Effector CD8-positive, alpha-beta T cell (primary cell): Measurements from ENCODE around the gene ARHGAP12.

Experiments used
- DNase-seq: peaks from one replicate; lab custom pipeline; 2025; lab: John Stamatoyannopoulos, UW

Gene ARHGAP12

DNA sequence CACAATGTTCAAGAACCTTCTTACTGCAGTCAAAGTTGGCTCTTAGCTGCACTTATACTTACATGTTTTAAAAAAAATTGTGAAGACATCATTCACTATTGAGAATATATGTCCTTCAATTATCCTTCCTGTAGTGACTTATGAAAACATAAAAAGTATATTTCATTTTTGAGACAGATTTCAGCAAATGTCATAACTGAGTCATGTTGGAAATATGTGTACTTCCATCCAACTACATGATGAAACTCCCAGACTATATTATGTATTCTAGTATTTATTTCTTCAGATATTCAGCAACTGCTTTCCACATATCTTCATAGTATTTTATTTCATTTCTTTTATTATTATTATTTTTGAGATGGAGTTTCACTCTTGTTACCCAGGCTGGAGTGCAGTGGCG lies 160.2 kb downstream of the ARHGAP12 start:
- no peak for DNase-seq

DNA sequence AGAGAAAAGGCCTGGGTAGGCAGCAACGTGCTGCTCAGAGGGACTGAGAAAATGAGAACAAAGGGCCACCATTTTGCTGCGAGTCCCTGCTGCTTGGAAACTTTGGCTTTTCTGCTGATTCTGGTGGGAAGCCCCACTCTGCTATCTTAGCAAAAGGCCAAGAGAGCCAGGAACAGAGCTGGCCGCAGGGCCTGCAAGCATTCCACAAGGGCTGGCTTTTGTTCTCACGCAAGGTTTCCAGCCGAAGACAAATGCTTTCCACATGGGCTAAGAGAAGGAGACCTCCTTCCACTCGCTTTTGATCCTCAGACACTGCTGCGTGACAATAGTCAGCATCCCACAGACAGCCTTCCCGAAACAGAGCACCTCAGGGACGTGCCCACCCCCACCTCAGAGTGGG lies 163.1 kb downstream of the ARHGAP12 start:
- DNase-seq = no peak

DNA sequence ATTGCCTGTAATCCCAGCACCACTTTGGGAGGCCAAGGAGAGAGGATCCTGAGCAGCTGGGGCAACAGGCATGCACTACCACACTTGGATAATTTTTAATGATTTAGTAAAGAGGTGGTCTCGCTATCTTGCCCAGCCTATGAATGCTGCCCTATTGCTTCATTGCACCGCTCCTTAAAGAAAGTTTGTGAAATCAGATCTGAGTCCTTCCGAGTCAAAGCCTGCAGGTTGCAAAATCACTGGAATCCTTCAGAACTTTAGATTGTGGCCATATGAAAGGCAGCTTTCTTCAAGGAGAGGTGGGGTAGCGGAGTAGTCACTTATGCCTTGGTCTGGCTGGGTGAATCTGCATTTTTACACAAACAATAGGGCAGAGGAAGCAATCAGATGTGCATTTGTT lies 166.3 kb downstream of the ARHGAP12 start:
- no peak for DNase-seq

DNA sequence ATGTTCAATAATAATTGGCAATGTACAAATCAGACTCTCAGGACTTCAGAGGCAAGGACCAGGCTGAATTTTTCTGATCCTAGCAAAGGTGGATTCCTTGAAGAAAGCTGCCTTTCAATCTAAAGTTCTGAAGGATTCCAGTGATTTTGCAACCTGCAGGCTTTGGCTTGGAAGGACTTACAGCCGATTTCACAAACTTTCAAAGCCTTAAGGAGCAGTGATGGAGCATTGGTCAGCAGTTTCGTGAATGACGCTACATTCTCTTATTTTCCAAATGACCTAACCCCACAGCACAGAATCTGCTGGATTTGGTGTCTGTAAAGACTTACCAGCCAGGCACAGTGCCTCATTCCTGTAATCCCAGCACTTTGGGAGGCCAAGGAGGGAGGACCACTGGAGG lies 167.5 kb downstream of the ARHGAP12 start:
- DNase-seq = no peak

- DNase-seq = no peak
These were observed 168.0 kb downstream of the ARHGAP12 start for GRCh38 chr10:31760674-31761081.

DNA sequence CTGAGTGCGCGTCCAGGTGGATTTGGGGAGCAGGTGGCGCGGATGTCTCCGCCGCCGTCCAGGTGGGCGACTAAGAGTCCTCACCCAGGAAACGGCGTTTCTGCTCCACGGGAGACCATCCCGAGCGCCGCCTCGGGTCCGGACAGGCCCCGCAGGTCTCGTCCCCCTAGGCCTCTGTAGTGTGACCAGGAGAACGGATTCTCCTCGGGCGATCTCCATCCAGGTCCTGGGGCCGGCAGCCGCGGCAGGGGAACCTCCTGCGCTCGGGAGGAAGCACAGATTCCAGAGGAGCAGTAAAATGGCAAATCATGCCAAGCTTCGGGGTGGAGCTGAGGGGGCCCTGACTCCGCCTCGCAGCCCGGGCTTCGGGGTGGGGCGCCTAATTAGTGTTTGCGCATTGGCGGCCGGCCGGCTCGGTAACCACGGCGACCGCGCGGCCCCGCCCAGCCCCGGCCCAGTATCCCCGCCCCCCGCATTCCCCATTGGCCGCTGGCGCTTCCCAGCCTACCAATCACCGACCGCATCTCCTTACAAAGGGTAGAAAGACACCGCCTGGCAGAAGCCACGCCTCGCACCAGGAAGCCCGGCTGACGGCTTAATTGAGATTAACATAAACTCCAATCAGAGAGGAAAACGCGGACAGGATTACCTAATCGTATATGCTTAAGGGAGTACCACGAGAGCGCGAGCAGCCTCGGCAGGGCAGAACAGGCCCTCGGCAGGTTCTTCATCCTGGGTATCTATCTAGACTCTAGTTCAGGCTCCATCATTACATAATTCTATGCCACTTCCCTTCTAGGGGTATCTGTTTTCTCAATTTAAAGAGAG lies 168.6 kb downstream of the ARHGAP12 start:
- peak; percentile 94 for DNase-seq

DNA sequence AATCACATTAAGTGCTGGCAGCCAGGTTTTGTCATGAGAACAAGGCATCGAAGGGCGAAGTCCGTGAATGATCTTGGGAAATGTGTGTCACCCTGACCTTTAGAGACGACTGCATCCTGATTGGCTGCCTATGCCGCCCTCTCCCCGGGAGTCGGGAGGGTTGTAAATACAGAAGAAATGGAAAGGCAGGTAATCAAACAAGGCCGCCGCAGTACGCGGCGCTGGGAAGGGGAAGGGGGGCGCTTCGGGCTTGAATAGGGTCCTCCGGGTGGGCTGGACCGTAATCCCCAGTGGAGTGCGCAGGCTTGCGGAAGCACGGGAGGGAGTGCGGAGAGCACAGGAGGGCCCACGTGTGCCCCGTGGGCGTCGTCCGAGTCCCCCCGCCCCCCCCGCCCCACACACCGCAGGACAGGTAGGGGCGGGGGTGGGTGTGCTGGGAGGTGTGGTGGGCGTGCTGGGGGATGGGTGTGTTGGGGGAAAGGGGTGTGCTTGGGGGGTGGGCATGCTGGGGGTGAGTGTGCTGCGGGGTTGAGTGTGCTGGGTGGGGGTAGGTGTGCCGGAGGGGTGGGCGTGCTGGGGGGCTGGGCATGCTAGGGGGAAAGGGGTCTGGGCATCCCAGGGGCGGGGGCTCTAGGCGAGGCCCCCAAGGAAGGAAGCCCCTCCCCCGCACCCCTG lies 169.4 kb downstream of the ARHGAP12 start:
- DNase-seq = peak; percentile 31

DNA sequence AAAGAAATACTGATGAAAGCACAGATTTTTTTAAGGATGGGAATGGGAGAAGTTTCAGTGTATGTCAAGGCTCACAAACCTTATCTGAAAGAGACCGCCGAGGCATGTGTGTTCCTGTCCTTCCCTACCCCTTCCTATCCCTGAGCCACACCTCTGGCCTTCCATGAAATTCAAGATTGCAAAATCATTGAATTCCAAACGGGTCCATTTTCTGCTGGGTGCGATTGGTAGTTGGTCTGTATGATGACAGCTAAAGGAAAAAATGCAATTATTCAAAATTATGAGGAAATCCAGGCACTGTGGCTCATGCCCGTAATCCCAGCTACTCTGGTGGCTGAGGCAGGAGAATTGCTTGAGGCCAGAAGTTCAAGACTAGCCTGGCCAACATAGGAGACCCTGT lies 170.1 kb downstream of the ARHGAP12 start:
- DNase-seq = no peak

DNA sequence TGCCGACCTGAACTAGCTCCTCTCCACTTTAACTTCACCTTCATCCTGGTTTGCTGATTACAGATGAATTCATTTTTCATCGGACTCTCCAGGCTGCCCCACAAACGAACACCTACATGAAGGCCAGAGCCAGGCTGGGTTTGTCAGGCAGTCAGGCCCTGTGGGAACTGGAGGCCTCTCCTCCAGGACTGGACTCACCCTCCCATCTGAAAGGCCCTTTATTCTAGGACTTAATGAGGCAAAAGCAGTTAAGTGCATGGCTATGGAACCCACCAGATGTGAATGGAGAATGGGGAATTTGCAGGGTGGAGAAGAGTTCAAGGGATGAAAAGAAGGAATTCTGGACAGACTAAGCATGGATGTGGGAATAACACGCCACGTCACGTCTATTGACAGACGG lies 170.8 kb downstream of the ARHGAP12 start:
- DNase-seq = no peak

- DNase-seq = no peak
These were observed 171.2 kb downstream of the ARHGAP12 start for GRCh38 chr10:31757386-31757791.

- DNase-seq = no peak
These were observed 171.9 kb downstream of the ARHGAP12 start for GRCh38 chr10:31756729-31757110.

DNA sequence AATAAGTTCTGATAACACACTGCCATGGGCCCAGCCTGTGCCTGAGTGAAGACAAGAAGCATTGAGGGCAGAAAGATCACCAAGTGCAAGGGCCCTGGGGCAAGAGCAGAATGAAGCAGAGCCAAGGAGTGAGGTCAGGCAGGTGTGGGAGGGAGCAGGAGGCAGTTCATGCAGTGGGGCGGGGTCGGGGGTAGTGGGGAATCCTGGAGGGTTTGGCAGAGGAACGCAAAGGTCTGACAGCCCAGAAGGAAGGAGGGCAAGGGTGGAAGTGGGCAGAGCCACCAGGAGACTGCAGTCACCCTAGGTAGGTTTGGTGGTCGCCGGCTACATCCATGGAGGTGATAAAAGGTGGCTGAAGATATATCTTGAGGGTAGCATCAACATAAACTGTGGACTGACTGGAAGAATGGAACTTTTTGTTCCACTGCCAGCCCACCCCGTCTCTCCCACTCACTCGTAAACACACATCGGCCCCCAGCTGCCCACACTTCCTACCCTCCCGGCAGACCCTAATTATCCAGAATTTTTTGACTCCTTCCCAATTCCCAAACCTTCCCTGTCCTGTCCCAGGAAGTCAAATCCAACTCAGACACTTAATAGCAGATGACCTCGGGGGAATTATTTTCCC lies 172.4 kb downstream of the ARHGAP12 start:
- DNase-seq = no peak
